Large intestine (tissue), 1 donor: ENCODE results near the gene OR1L6. TPM values are rescaled to one million over a fixed set of nuclear protein-coding genes. Genes with fewer than 3 reads are reported as not detected.

Experiments
- polyA plus RNA-seq: library from polyadenylated mRNA; unstranded; fragments of 120-200 nt; gene quantifications from one replicate; pipeline ENCODE4 v1.2.1, GENCODE V29; 2013

OR1L6 gene
- polyA plus RNA-seq, 1 donor, result not detected

Other genes starting within 250 kb of the OR1L6 start
- not detected for gene OR1J2, start 231.5 kb upstream of the OR1L6 start, polyA plus RNA-seq
- gene OR1J4, start 223.2 kb upstream of the OR1L6 start, polyA plus RNA-seq, result not detected
- gene OR1N1, start 215.0 kb upstream of the OR1L6 start, polyA plus RNA-seq, result not detected
- not detected for gene OR1N2, start 189.2 kb upstream of the OR1L6 start, polyA plus RNA-seq
- gene OR1L8, start 158.9 kb upstream of the OR1L6 start, polyA plus RNA-seq, result 0.13 TPM
- gene OR1Q1, start 127.6 kb upstream of the OR1L6 start, polyA plus RNA-seq, result not detected
- gene OR1B1, start 84.7 kb upstream of the OR1L6 start, polyA plus RNA-seq, result not detected
- not detected for gene OR1L1, start 80.6 kb upstream of the OR1L6 start, polyA plus RNA-seq
- not detected for gene OR1L3, start 67.2 kb upstream of the OR1L6 start, polyA plus RNA-seq
- gene OR1L4, start 18.3 kb upstream of the OR1L6 start, polyA plus RNA-seq, result not detected
- not detected for gene OR5C1, start 46.6 kb downstream of the OR1L6 start, polyA plus RNA-seq
- not detected for gene OR1K1, start 57.8 kb downstream of the OR1L6 start, polyA plus RNA-seq
- gene PDCL, start 86.3 kb downstream of the OR1L6 start, polyA plus RNA-seq, result 19.0 TPM
- gene RC3H2, start 163.1 kb downstream of the OR1L6 start, polyA plus RNA-seq, result 27.1 TPM
- gene ZBTB6, start 171.0 kb downstream of the OR1L6 start, polyA plus RNA-seq, result 11.6 TPM
- 11.4 TPM for gene ZBTB26, start 189.2 kb downstream of the OR1L6 start, polyA plus RNA-seq
- gene RABGAP1, start 198.7 kb downstream of the OR1L6 start, polyA plus RNA-seq, result 38.3 TPM